Thyroid gland (tissue), 4 donors: ENCODE measurements around the gene RNASE8.
A peak's percentile ranks its signal among the peaks of the same experiment; 100 is the strongest.

Experiments used
- POLR2A ChIP-seq, 2 donors: fragments of 450-650 bp; IDR thresholded peaks; one replicate each; pipeline ENCODE4 v1.6.1; 2017; ENCODE audit warnings: antibody characterized with exemption in 2 of 2, mild to moderate bottlenecking in 2 of 2, moderate library complexity in 1 of 2
- TF ChIP-seq, protein P1 (sequence below), 6 experiments: fragments of 200-600 bp in 3 of 6; fragments of 450-650 bp in 3 of 6; sonication (generic) in 3 of 6; IDR thresholded peaks; one replicate each; pipeline ENCODE4 v1.5.1; 2016 to 2019; ENCODE audit warnings: antibody characterized with exemption in 6 of 6, mild to moderate bottlenecking in 2 of 6, inconsistent platforms in 1 of 6, moderate library complexity in 1 of 6

DNA sequence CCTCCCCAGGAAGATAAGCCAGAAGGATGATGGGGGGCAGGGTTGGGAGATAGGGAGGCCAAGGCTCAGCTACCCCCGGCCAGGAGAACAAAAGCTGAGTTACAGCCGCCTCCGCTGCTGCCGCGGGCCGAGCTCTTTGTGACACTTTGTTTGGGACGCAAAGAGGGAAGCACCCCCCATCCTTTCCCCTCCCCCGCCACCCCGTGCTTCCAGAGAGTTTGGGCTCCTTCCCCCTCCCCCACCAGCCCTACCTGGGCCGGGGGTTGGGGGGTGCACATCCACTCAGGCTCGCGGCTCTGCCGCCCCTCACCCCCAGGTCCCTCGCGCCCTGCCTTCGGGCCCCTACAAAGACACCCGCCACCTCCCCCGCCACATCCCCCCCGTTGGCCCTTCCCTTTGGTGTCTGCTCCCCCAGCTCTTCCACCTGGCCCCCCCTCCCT, 40.0 kb downstream of the RNASE8 start:
- TF ChIP-seq, protein P1, sequence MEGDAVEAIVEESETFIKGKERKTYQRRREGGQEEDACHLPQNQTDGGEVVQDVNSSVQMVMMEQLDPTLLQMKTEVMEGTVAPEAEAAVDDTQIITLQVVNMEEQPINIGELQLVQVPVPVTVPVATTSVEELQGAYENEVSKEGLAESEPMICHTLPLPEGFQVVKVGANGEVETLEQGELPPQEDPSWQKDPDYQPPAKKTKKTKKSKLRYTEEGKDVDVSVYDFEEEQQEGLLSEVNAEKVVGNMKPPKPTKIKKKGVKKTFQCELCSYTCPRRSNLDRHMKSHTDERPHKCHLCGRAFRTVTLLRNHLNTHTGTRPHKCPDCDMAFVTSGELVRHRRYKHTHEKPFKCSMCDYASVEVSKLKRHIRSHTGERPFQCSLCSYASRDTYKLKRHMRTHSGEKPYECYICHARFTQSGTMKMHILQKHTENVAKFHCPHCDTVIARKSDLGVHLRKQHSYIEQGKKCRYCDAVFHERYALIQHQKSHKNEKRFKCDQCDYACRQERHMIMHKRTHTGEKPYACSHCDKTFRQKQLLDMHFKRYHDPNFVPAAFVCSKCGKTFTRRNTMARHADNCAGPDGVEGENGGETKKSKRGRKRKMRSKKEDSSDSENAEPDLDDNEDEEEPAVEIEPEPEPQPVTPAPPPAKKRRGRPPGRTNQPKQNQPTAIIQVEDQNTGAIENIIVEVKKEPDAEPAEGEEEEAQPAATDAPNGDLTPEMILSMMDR (IDR thresholded peaks at IDR 0.05) = no peak
- TF ChIP-seq POLR2A (IDR thresholded peaks at IDR 0.05) = peak in 1 of 2 donors; percentile 26
